ENCODE measurements around the gene SOWAHD. TPM values are rescaled to one million over a fixed set of nuclear protein-coding genes. Genes with fewer than 3 reads are reported as not detected.

SOWAHD gene
- total and polyA plus RNA-seq, 7 donors, result 0.03 TPM; not detected in 5

GRCh38 chrX:119783026-119783425 is 24.6 kb downstream of the SOWAHD start:
- H3K27ac ChIP-seq, result no peak overlapping the region
- no peaks in the 10 kb centered on the region for H3K9me3 ChIP-seq
- H3K27me3 ChIP-seq (ENCODE audit: insufficient read depth in 3 of 3, low read length in 2 of 3), result no peaks in the 10 kb centered on the region
- intact Hi-C loops (cut with DNase I), result no loop called here
- H3K4me1 ChIP-seq, result no peaks in the 10 kb centered on the region
- H3K36me3 ChIP-seq (ENCODE audit: insufficient read depth in 1 of 2, low read depth in 1 of 2), result peaks cover 0 to 58% of the 10 kb centered on the region in 2 donors
- H3K4me3 ChIP-seq, result no peak overlapping the region
- 75 to 92% (median 91%) methylated on average over 5 of the region's 5 CpGs for WGBS, 3 donors
- TF ChIP-seq CTCF (IDR thresholded peaks at IDR 0.05), result no peak
- no peak for DNase-seq
- ATAC-seq, result peak in 1 of 4 donors; percentile 46

GRCh38 chrX:119784747-119785446 is 26.5 kb downstream of the SOWAHD start:
- H3K36me3 ChIP-seq (ENCODE audit: insufficient read depth in 1 of 2, low read depth in 1 of 2), result peaks cover 3 to 77% of the 10 kb centered on the region in 2 donors
- 77 to 86% (median 85%) methylated on average over 14 of the region's 14 CpGs for WGBS, 3 donors
- no peak overlapping the region for H3K27ac ChIP-seq
- intact Hi-C loops (cut with DNase I), result no loop called here
- H3K4me1 ChIP-seq, result no peaks in the 10 kb centered on the region
- no peaks in the 10 kb centered on the region for H3K9me3 ChIP-seq
- DNase-seq (no peak), ATAC-seq (peak in 1 of 4 donors; percentile 48)
- peak; percentile 10 for TF ChIP-seq CTCF (IDR thresholded peaks at IDR 0.05)
- no peak overlapping the region for H3K4me3 ChIP-seq
- H3K27me3 ChIP-seq (ENCODE audit: insufficient read depth in 3 of 3, low read length in 2 of 3), result no peaks in the 10 kb centered on the region

- H3K4me1 ChIP-seq, result peaks cover 4% of the 10 kb centered on the region
- no peaks in the 10 kb centered on the region for H3K27me3 ChIP-seq (ENCODE audit: insufficient read depth in 3 of 3, low read length in 2 of 3)
- peaks cover 3 to 38% of the 10 kb centered on the region in 2 donors for H3K36me3 ChIP-seq (ENCODE audit: insufficient read depth in 1 of 2, low read depth in 1 of 2)
- intact Hi-C loops (cut with DNase I), result loop anchor here in 1 of 2 donors (5.0 kb wide), 2 partner anchors 61 to 81 kb away; partner anchors contain the start of genes NDUFA1, RNF113A and UPF3B
- DNase-seq, result no peak
- H3K9me3 ChIP-seq, result no peaks in the 10 kb centered on the region
- ATAC-seq, result peak; percentile 38 to 61 (median 49)
- 0 to 48% (median 1%) methylated on average over 23 to 31 of the region's 31 CpGs for WGBS, 3 donors
- peak overlapping the region; percentile 81 for H3K4me3 ChIP-seq
- no peak for TF ChIP-seq CTCF (IDR thresholded peaks at IDR 0.05)
- H3K27ac ChIP-seq, result peak overlapping the region; percentile 88
These were observed 32.6 kb downstream of the SOWAHD start for GRCh38 chrX:119790977-119791436.

GRCh38 chrX:119791437-119792231 is 33.2 kb downstream of the SOWAHD start, which contains the start of gene RPL39:
Gene RPL39 (minus strand): TSS chrX:119791630. CDS start chrX:119791576, 54 bp downstream.
- intact Hi-C loops (cut with DNase I), result loop anchor here in 1 of 2 donors (5.0 kb wide), 2 partner anchors 61 to 81 kb away; partner anchors contain the start of genes NDUFA1, RNF113A and UPF3B
- peaks cover 3 to 32% of the 10 kb centered on the region in 2 donors for H3K36me3 ChIP-seq (ENCODE audit: insufficient read depth in 1 of 2, low read depth in 1 of 2)
- no peaks in the 10 kb centered on the region for H3K9me3 ChIP-seq
- peak; percentile 94 to 97 (median 94) for ATAC-seq
- no peaks in the 10 kb centered on the region for H3K27me3 ChIP-seq (ENCODE audit: insufficient read depth in 3 of 3, low read length in 2 of 3)
- TF ChIP-seq CTCF (IDR thresholded peaks at IDR 0.05), result no peak
- 0 to 29% (median 1%) methylated on average over 47 to 58 of the region's 58 CpGs for WGBS, 3 donors
- peak within 1 kb of the TSS; percentile 88 for H3K27ac ChIP-seq
- peaks cover 4% of the 10 kb centered on the region for H3K4me1 ChIP-seq
- peak; percentile 79 to 89 for DNase-seq
- peak within 1 kb of the TSS; percentile 81 for H3K4me3 ChIP-seq
